Measurements from ENCODE around the gene WNT10A. TPM values are rescaled to one million over a fixed set of nuclear protein-coding genes. Genes with fewer than 3 reads are reported as not detected.
A peak's percentile ranks its signal among the peaks of the same experiment; 100 is the strongest.

WNT10A gene
- total RNA-seq, 6 experiments from 2014 or later = not detected

GRCh38 chr2:218898109-218898878 lies 17.6 kb downstream of the WNT10A start:
- peak overlapping the region; percentile 7; the same call in 1 of the 2 replicates for H3K4me3 Mint-ChIP-seq
- no peaks in the 10 kb centered on the region for H3K9me3 Mint-ChIP-seq
- DNase-seq = no peak
- peak; percentile 99 for TF ChIP-seq CTCF (IDR thresholded peaks at IDR 0.05)
- no peak overlapping the region for H3K27ac Mint-ChIP-seq
- H3K4me1 Mint-ChIP-seq (ENCODE audit: low read depth) = peaks cover 7% of the 10 kb centered on the region; the same call in 1 of the 2 replicates
- H3K36me3 Mint-ChIP-seq (ENCODE audit: low read depth) = no peaks in the 10 kb centered on the region
- peaks cover 46% of the 10 kb centered on the region for H3K27me3 Mint-ChIP-seq (ENCODE audit: insufficient read depth)

- Mint-ChIP-seq H3K36me3 (ENCODE audit: low read depth) (no peaks in the 10 kb centered on the region), H3K27me3 (ENCODE audit: insufficient read depth) (peaks cover 38% of the 10 kb centered on the region), H3K27ac (no peak overlapping the region), H3K4me3 (no peak overlapping the region), H3K4me1 (ENCODE audit: low read depth) (peaks cover 7% of the 10 kb centered on the region; the same call in 1 of the 2 replicates), H3K9me3 (no peaks in the 10 kb centered on the region)
- TF ChIP-seq CTCF (IDR thresholded peaks at IDR 0.05) = no peak
- no peak for DNase-seq
Measured at GRCh38 chr2:218899147-218899546, 18.5 kb downstream of the WNT10A start.

GRCh38 chr2:218902427-218902826 lies 21.8 kb downstream of the WNT10A start:
- DNase-seq = no peak
- H3K27me3 Mint-ChIP-seq (ENCODE audit: insufficient read depth) = peaks cover 31% of the 10 kb centered on the region
- no peaks in the 10 kb centered on the region for H3K36me3 Mint-ChIP-seq (ENCODE audit: low read depth)
- no peak for TF ChIP-seq CTCF (IDR thresholded peaks at IDR 0.05)
- peaks cover 7% of the 10 kb centered on the region; the same call in 1 of the 2 replicates for H3K4me1 Mint-ChIP-seq (ENCODE audit: low read depth)
- H3K4me3 Mint-ChIP-seq = no peak overlapping the region
- H3K9me3 Mint-ChIP-seq = no peaks in the 10 kb centered on the region
- no peak overlapping the region for H3K27ac Mint-ChIP-seq

- no peaks in the 10 kb centered on the region for H3K9me3 Mint-ChIP-seq
- H3K27ac Mint-ChIP-seq = no peak overlapping the region
- no peaks in the 10 kb centered on the region for H3K4me1 Mint-ChIP-seq (ENCODE audit: low read depth)
- H3K27me3 Mint-ChIP-seq (ENCODE audit: insufficient read depth) = peaks cover 33% of the 10 kb centered on the region
- no peaks in the 10 kb centered on the region for H3K36me3 Mint-ChIP-seq (ENCODE audit: low read depth)
- DNase-seq = no peak
- H3K4me3 Mint-ChIP-seq = no peak overlapping the region
- TF ChIP-seq CTCF (IDR thresholded peaks at IDR 0.05) = no peak
Measured at GRCh38 chr2:218904176-218904575, 23.5 kb downstream of the WNT10A start.

- no peaks in the 10 kb centered on the region for H3K36me3 Mint-ChIP-seq (ENCODE audit: low read depth)
- H3K27ac Mint-ChIP-seq = no peak overlapping the region
Measured at GRCh38 chr2:218908721-218909619, 28.3 kb downstream of the WNT10A start.

More at GRCh38 chr2:218908721-218909619, 28.3 kb downstream of the WNT10A start:
- Mint-ChIP-seq H3K4me1 (ENCODE audit: low read depth) (no peaks in the 10 kb centered on the region), H3K4me3 (no peak overlapping the region; the same call in 1 of the 2 replicates), H3K27me3 (ENCODE audit: insufficient read depth) (peaks cover 29% of the 10 kb centered on the region), H3K9me3 (no peaks in the 10 kb centered on the region)
- no peak for TF ChIP-seq CTCF (IDR thresholded peaks at IDR 0.05)
- no peak for DNase-seq
